NCI-H1092 (cell line): ENCODE results near the gene EBI3.
A peak's percentile ranks its signal among the peaks of the same experiment; 100 is the strongest.
"Not testable (repeated sequence)": the region's sequence is repeated elsewhere in the genome, so short reads cannot be mapped to it uniquely, and the experiment has no call there.

Experiments used
- DNase-seq: peaks from one replicate; lab custom pipeline; 2025; lab: John Stamatoyannopoulos, UW

Gene EBI3

DNA sequence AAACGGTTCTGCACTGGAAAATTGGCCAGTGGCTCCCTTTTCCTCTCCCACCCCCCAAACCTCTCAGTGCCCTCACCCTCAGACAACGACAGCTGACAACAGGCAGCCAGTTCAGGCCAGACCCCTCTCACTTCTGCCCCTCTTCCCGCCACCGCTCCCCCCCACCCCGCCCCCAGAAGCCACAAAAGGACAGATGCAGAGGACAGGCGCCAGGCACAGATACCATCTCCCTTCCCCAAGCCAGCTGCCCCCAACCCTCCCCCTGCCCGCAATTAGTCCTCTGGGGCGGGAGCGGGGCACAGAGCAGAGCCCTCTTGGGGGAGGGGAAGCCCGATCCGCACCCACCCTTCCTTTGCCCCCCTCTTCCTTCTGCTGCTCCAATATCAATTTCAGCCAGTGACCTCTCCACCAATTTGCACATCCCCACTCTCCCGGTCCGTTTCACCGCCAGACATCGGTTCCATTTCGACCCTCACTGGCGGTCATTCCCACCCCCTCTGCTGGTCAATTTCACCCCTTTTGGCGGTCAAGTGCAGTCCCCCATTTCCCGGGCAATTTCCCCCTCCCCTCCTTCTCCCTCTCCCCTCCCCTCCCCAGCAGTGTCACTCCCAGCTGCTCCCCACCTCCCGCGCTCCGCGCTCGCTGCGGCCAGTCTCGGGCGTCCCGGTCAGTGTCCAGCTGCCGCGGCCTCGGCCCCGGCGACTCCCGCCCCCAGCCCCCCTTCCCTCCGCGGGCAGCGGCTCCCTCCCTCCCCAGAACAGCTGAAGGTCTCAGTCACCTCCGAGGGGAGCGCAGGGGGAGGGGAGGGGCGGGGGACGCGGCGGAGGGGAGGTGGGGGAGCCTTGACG, 49.3 kb downstream of the EBI3 start, which contains the start of gene SHD:
Gene SHD, plus strand, starts transcription at position 848 of the 848 bp plus-strand sequence. CDS start 798 bp downstream, outside the sequence.
- DNase-seq = peak; percentile 33

DNA sequence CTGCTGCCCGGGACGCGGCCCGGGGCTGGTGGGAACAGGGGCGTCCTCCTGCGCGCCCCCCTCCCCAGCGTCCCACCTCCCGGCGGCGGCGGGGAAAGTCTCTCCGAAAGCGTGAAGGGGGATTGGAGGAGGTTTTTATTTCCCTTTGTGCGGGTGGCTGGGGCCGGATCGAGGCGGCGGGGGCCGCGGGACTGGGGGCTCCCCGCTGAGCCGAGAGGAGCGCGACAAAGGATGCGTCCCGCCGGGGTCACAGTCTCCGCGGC, 49.9 kb downstream of the EBI3 start:
- peak; percentile 30 for DNase-seq

DNA sequence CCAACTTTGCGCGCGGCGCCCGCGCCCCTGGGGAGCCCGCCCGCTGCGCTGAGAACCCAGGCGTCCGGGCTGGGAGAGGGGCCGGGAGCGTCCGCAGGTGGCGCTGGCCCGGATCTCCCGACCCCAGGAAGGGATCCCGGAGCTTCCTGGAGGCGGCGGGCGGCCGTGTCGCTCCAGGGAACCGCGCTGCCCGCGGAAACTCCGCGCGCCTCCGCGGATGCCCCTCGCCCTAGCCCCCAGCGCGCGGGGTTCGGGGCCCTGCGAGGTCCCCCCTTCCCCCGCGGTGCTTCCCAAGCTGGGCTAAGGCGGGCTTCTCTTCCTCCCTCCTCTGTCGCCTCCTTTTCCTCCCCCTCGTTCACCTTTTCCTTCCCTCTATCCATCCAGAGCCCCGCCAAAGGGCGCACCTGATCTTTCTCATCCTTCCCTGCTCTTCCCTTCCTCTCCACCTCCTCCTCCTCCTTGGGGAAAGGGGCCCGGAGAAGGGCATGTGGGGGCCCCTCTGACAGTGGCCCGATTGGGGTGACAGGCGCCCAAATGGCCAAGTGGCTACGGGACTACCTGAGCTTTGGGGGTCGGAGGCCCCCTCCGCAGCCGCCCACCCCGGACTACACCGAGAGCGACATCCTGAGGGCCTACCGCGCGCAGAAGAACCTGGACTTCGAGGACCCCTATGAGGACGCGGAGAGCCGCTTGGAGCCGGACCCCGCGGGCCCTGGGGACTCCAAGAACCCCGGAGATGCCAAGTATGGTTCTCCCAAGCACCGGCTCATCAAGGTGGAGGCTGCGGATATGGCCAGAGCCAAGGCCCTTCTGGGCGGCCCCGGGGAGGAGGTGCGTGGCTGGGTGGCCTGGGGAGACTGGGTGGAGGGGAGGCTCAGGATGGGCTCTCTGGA, 50.5 kb downstream of the EBI3 start:
- DNase-seq = no peak

DNA sequence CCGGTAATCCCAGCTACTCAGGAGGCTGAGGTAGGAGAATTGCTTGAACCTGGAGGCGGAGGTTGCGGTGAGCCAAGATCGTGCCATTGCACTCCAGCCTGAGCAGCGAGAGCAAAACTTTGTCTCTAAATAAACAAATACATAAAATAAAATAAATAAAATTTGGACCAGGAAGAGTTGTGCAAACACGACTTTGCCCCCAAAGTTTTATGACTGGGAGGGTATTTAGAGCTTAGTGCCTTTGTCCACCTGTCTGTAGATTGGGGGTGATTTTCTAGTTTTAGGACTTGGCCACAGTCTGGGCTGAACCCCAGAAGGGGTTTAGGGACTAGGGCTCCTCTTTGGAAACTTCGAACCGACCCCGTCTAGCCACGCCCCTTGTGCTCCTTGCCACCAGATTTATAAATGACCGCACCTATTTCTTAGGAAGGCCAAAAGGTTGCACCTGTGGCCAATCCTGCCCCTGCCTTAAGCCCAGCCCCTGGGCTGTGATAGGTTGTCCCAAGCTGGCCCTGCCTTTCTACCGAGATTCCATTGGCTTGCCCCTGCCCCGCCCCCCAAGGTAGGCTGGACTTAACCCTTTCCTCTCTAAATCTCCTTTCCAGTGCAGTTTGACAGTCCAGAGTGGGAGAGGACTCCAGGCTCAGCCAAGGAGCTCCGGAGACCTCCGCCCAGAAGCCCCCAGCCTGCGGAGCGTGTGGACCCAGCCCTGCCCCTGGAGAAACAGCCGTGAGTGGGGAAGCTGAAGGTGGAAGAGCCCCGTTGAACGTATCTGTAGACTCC, 55.0 kb downstream of the EBI3 start:
- no peak for DNase-seq

DNA sequence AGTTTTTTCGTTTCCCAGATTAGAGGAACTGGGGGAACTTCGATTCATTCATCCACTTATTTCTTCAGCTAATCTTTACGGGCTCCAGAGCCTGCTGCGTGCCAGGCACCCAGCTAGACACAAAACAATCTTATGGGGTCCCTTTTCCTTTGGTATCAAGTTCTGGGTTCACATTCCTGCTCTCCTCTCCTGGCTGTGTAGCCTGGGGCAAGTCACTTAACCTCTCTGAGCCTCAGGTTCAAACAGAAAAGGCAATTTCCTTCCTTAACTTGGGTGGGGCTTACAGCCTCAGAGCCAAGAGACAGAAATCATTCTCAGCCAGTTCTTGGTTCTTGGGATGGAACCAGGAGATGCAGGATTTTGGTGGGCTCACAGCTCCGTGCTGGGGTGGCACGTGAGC, 55.7 kb downstream of the EBI3 start:
- no peak for DNase-seq

DNA sequence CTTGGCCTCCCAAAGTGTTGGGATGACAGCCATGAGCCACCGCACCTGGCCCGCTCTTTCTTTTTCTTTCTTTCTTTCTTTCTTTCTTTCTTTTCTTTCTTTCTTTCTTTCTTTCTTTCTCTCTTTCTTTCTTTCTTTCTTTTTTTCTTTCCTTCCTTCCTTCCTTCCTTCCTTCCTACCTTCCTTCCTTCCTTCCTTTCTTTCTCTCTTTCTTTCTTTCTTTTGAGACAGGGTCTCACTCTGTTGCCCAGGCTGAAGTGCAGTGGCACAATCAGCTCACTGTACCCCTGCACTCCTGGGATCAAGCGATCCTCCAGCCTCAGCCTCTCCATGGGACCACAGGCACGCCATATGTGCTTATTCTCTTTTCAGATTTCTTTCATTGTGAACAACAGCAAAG, 56.8 kb downstream of the EBI3 start:
- not testable (repeated sequence) for DNase-seq
